Choroid plexus epithelial cell (primary cell): ENCODE results near the gene MMP24.

ENCODE experiments used
- DNase-seq: peaks from one replicate; pipeline ENCODE4 v3.0.0-alpha.2; 2010; ENCODE audit warnings: low read depth
- H3K4me3 ChIP-seq: 2 replicates; pipeline ENCODE4 v1.5.1; 2011; ENCODE audit warnings: low read depth, mild to moderate bottlenecking, control low read depth, low read length, moderate library complexity
- CTCF ChIP-seq: conservative IDR thresholded peaks from 2 replicates; pipeline ENCODE4 v1.5.1; 2011; ENCODE audit warnings: low read depth, mild to moderate bottlenecking, control low read depth, inconsistent platforms, low read length, moderate library complexity

The MMP24 gene

GRCh38 chr20:35303382-35303734 lies 76.9 kb downstream of the MMP24 start:
- no peak for TF ChIP-seq CTCF
- no peak overlapping the region for H3K4me3 ChIP-seq
- DNase-seq = no peak

- DNase-seq = peak; percentile 95
- H3K4me3 ChIP-seq = no peak overlapping the region
- peak; percentile 93 for TF ChIP-seq CTCF
These were observed 77.4 kb downstream of the MMP24 start for GRCh38 chr20:35303735-35304491.

- no peak overlapping the region for H3K4me3 ChIP-seq
These were observed 78.5 kb downstream of the MMP24 start for GRCh38 chr20:35304956-35305355.

GRCh38 chr20:35305682-35306556 lies 79.4 kb downstream of the MMP24 start:
- H3K4me3 ChIP-seq = no peak overlapping the region
- TF ChIP-seq CTCF = no peak
- DNase-seq = peak; percentile 99

More at GRCh38 chr20:35304956-35305355, 78.5 kb downstream of the MMP24 start:
- TF ChIP-seq CTCF = no peak
- no peak for DNase-seq

GRCh38 chr20:35306931-35307517 lies 80.5 kb downstream of the MMP24 start:
- peak; percentile 93 for TF ChIP-seq CTCF
- peak; percentile 86 for DNase-seq

GRCh38 chr20:35307666-35308653 lies 81.5 kb downstream of the MMP24 start:
- peak; percentile 37 for DNase-seq

More at GRCh38 chr20:35306931-35307517, 80.5 kb downstream of the MMP24 start:
- H3K4me3 ChIP-seq = no peak overlapping the region

More at GRCh38 chr20:35307666-35308653, 81.5 kb downstream of the MMP24 start:
- TF ChIP-seq CTCF = no peak
- H3K4me3 ChIP-seq = no peak overlapping the region
